GM19438 (cell line): ENCODE data around the gene FLII.
"Not testable (repeated sequence)": the region's sequence is repeated elsewhere in the genome, so short reads cannot be mapped to it uniquely, and the experiment has no call there.

Experiments used
- ATAC-seq: cut with Tn5 transposase; IDR thresholded peaks from one replicate; pipeline ENCODE4 v1.9.1; 2021; ENCODE audit warnings: low read depth; ENCODE audit not compliant: unreplicated experiment

The FLII gene

DNA sequence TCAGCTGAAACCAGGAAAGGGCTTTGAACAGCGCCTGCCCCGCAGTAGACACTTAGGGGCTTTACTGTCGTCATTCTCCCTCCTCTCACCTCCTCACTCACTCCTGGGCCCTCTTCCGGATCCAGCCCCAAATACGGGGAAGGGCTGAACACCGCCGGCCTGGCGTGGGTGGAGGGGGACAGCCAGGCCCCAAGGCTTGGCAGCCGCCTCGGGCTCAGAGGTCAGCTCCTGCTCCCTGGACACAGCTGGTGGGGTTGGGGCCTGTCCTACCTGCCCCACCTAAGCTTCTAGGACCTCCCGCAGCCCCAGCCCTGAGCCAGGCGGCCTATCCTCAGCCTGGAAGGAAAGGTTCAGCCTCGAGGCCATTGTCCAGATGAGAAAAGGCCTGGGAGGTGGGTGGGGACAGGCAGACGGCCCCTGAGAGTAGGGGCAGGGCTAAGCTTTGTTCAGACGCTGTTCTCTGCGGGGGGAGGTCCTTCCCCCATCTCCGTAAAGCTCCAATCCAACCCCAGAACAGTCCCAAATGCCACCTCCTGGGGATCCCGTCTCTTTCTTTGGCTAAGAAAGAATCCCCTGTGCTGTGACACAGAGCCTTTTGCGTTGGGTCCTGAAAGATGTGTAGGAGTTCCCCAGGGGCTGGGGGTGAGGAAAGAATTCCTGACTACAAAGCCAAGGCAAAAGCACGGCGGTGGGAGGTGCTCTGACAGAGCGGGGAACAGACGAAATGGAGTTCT lies 34.0 kb downstream of the FLII start:
- no peak for ATAC-seq

DNA sequence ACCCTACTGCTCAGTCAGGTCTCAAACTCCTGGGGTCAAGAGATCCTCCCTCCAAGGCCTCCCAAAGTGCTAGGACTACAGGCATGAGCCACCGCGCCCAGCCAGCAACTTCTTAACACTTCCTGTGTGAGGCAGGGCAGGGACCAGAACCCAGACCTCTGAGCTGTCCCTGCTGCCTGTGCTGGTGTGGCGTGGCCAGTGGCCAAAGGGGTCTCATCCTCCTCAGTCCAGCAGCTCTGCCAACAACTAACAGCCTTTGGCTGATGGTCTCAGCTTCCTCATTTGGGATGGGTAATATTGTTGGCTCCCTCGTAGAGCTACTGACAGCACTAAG lies 34.5 kb downstream of the FLII start:
- ATAC-seq: no peak

DNA sequence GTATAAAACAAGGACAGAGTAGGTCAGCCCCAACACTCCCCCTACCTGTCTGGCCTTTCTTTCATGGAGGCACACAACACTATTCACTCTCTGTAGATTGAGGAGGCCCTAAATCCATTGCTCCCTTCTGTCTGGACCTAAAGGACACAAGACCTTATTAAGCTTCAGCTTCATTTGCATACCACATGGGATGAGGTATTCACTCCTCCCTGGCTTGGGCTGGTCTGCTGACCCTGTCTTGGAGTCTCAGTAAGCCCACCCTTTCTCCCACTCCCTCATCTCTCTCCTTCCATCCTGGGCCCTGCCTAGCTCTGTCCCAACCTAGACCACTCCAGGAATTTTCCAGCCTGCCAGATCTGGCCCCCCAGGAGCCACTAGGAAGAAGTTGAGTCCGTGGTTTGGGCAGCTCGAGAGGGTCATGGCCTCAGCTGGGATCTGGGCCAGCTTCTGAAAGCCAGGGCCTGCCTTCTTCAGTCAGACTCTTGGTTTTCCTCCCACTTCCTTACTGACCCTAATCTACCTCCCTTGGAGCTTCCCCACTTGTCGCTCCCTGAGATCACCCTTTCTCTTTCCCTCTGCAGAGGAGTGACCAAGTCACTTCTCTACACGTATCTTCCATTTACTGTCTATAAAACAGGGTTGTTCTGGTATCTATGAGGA lies 39.7 kb downstream of the FLII start:
- no peak for ATAC-seq

DNA sequence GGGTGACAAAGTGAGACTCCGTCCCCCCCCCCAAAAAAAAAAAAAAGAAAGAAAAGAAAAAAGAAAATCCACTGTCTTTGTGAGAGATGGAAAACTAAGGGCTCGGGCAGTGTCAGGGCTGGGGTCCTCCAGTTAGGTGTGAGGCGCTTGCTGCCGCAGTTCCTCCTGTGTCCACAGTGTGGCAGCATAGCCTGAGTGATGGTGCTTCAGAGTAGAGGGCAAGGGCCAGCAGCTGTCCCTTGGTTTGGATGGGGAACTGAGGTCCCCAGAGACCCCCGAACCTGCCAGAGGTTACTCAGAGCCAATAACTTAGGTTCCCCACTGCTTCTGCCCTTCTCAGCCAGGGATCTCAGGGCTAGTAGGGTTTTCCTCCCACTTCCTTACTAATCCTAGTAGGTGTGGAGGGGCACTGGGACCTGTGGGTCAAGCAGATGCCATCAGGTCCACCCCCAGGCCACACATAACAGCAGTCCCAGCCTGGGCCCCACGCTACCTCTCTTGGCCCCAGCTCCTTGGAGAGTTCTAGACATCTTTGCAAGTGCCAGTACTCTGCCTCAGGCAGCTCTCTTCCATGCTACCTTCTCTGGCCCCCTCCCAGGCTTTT lies 41.0 kb downstream of the FLII start:
- ATAC-seq: no peak

DNA sequence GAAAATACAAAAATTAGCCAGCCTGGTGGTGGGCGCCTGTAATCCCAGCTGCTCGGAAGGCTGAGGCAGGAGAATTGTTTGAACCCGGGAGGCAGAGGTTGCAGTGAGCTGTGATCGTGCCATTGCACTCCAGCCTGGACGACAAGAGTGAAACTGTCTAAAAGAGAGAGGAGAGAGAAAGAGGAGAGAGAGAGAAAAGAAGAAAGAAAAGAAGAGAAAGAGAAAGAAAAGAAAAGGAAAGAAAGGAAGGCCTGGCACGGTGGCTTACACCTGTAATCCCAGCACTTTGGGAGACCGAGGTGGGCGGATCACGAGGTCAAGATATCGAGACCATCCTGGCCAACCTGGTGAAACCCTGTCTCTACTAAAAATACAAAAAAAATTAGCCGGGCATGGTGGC lies 41.6 kb downstream of the FLII start:
- ATAC-seq: not testable (repeated sequence)

DNA sequence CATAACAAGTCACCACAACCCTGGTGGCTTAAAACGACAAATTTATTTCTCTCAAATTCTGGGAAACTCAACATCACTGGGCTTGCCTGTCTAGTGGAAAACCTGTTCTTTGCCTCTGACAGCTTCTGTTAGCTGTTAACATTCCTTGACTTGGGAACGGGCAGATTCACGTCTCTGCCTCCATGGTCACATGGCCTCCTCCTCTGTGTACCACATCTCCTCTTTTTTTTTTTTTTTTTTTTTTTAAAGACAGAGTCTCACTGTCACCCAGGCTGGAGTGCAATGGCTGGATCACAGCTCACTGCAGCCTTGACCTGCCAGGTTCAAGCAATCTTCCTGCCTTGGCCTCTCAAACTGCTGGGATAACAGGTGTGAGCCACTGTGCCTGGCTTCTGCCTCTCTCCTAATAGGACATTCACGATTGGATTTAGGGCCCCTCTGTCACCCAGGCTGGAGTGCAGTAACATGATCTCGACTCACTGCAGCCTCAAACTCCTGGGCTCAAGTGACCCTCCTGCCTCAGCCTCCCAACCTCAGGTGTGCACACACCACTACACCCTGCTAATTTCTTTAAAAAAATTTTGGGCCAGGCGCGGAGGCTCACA lies 44.8 kb downstream of the FLII start:
- no peak for ATAC-seq

DNA sequence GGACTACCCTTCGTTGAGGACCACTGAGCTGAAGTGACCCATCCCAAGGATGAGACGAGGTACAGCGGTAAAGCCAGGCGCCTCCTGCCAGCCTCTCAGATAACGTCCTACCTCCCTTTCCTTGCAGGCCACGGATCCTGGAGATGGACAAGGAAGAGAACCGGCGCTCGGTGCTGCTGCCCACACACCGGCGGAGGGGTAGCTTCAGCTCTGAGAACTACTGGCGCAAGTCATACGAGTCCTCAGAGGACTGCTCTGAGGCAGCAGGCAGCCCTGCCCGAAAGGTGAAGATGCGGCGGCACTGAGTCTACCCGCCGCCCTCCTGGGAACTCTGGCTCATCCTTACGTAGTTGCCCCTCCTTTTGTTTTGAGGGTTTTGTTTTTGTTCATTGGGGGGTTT lies 50.4 kb downstream of the FLII start:
- ATAC-seq: no peak

DNA sequence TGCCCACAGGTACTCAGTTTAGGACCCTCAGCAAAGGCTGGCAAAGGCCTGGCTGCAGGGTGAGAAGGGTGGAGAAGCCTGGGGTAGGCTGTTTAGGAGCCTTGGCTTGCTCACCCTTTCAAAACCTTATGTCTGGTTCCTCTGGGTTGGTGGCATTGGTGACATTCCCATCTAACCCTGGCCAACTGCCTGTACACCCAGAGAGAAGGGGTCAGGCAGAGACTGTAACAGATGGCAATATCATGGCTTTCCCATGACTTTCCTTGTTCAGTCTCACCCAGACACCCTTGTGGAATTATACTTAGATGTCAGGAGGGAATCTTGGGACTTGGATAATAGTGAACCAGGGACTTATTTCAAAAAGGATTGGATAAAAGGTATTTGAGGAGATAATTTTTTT lies 51.6 kb downstream of the FLII start:
- no peak for ATAC-seq

DNA sequence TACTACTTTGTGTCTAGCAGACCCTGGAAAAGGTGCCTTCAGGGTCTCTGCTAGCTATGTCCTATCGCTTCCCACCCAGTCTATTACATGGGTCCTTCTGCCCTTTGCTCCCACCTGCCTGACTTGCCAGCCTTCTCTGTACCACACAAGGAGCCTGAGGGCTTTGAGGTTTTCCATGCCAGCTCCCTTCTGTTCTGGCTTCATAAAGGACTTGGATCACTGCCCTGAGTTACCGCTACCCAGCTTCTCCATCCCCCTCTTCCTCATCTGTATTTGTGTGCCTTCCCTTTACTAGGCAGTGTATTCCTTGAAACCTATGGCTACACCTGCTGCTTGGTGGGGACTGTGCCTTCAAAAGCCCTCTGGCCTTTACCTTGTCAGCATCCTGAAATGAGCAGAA lies 52.7 kb downstream of the FLII start:
- no peak for ATAC-seq

DNA sequence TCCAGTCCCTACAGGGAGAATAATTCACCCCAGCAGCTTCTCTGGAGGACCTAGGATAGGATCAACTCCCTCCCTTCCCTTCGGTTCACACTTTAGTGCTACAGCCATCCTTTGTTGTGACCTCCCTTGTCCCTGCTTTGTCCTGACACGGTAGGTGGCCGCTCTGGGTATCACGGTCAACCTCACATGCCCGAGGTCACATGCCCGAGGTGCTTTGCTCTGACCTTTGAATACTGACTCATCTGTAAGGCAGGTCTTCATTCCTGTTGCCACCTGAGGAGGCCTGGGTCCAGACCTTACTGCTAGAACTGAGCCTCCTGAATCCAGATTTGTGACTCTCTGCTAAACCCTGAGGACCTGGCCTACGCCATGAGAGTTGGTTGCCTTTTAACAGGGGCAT lies 55.2 kb downstream of the FLII start:
- no peak for ATAC-seq

DNA sequence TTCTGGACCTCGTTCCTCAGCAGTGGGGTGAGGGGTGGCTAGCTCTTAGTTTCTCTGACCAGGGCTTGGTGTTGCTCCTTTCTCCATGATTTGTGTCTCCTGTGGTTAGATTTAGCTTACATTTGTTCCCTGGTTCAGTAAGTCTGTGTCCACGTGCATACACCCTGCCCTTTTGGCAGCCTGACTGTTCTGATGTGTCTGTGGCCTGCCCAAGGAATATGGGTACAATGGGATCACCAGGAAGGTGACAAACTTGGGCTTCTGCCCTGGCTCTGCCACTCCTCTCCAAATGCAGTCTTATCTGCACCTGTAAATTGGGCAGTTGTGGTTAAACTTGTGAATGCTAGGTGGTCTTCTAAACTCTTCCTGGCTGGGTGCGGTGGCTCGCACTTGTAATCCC lies 57.4 kb downstream of the FLII start:
- no peak for ATAC-seq

DNA sequence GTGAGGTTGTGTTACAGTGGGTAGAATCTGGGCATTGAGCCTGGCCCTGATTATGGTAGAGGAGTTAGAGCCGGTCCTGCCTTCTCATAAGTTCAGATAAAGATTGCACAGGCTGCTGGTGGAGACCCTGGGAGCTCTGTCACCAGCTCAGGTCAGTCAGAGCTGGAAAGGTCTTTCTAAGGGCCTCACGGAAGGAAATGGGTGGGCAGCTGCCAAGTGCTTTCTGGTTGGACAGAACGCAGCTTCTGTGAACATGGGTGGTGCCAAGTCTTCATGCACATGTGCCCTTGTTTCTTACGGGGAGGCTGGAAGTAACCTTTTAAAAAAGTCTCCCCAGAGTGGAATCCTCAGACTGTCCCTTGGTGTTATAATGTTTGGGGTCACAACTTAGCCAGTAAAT lies 60.0 kb downstream of the FLII start:
- ATAC-seq: no peak

DNA sequence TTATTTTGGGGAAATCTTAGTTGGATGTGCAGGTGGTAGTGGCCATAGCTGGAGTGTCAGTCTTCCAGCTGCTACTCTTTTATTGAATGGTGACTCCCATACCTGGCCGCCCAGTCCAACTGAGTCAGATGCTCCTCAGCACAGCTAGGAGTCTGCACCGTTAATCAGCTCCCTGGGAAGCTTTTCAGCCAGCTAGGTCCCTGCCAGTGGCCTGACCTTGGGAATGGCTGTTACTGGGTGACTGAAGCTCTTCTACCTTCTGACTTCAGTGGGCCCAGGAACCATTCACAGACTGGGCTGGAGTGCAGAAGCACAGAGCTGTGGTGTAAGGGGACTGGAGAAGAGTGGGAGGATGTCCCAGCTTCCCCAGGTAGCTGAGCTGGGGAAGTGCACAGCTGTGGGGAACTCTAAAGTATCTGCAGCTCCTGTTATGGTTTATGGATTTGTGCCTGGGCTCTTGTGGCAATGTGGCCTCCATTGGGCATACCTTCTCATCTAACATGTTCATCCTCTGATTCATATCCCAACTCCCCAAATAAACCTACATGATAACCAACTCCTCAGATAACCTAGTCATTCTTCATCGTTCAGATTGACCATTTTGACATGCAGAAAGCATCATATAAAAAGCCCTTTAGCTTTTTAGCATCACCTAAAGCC lies 60.9 kb downstream of the FLII start:
- no peak for ATAC-seq

DNA sequence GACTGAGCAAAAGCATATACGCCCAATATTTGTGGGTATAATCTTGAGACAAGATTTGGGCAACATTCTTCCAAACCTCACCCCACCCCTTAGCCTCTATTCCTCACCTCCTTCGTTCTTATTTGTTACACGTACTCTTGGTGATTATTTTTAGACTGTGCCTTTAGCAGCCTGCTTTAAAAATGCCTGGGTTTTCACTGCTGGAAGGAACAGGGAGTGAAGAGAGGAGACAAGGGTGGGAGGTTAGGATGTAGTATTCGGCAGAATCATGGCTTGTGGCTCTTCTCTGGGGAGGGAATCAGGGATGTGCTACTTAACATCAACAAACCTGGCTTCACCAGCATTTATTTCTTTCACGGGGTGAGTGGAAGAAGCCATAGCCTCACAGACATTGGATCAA lies 63.3 kb downstream of the FLII start:
- no peak for ATAC-seq
